Smooth muscle cell (in vitro differentiated cells): ENCODE data around the gene KCNC4. TPM values are rescaled to one million over a fixed set of nuclear protein-coding genes. Genes with fewer than 3 reads are reported as not detected.

Experiments used
- DNase-seq: peaks from one replicate; lab custom pipeline; 2025; ENCODE audit not compliant: unreplicated experiment; lab: John Stamatoyannopoulos, UW
- H2AFZ ChIP-seq: fragments of 200-600 bp; sonication (generic); 2 replicates; pipeline ENCODE4 v1.6.0; 2016; ENCODE audit warnings: antibody characterized with exemption, low read depth, mild to moderate bottlenecking
- H3F3A ChIP-seq: fragments of 200-600 bp; sonication (generic); 2 replicates; pipeline ENCODE4 v1.6.0; 2017; ENCODE audit warnings: antibody characterized with exemption, low read depth
- H3K27ac ChIP-seq: fragments of 200-600 bp; sonication (generic); 2 replicates; pipeline ENCODE4 v1.5.1; 2016; ENCODE audit warnings: low read depth, mild to moderate bottlenecking
- H3K27me3 ChIP-seq: fragments of 200-600 bp; sonication (generic); 2 replicates; pipeline ENCODE4 v1.6.1; 2016; ENCODE audit warnings: low read depth, mild to moderate bottlenecking
- H3K36me3 ChIP-seq: fragments of 200-600 bp; sonication (generic); 2 replicates; pipeline ENCODE4 v1.5.1; 2016; ENCODE audit warnings: low read depth
- H3K4me1 ChIP-seq: fragments of 200-600 bp; sonication (generic); 2 replicates; pipeline ENCODE4 v1.5.1; 2016; ENCODE audit warnings: low read depth
- H3K4me2 ChIP-seq: fragments of 200-600 bp; sonication (generic); 2 replicates; pipeline ENCODE4 v1.6.0; 2016; ENCODE audit warnings: mild to moderate bottlenecking
- H3K4me3 ChIP-seq: fragments of 200-600 bp; sonication (generic); 2 replicates; pipeline ENCODE4 v1.5.1; 2016; ENCODE audit warnings: mild to moderate bottlenecking
- H3K79me2 ChIP-seq: fragments of 200-600 bp; sonication (generic); 2 replicates; pipeline ENCODE4 v1.6.0; 2016; ENCODE audit warnings: low read depth, mild to moderate bottlenecking
- H3K9ac ChIP-seq: fragments of 200-600 bp; sonication (generic); 2 replicates; pipeline ENCODE4 v1.6.0; 2016; ENCODE audit warnings: low read depth
- H3K9me3 ChIP-seq: fragments of 200-600 bp; sonication (generic); replicated peaks from 2 replicates; pipeline ENCODE4 v1.5.1; 2016; ENCODE audit warnings: low read depth
- H4K20me1 ChIP-seq: fragments of 200-600 bp; sonication (generic); 2 replicates; pipeline ENCODE4 v1.6.0; 2016; ENCODE audit warnings: low read depth
- WGBS: methylation state at CpG from one replicate; pipeline ENCODE4 v1.1.7; 2016; ENCODE audit warnings: low lambda C conversion rate; 5-methylcytosine and 5-hydroxymethylcytosine counted together
- polyA plus RNA-seq: library from polyadenylated mRNA; unstranded; fragments of >200 nt; fragmentation: Nextera tagmentation; extraction: Ambion mirVana; gene quantifications from 2 replicates; pipeline ENCODE4 v1.2.1, GENCODE V29; 2016
- total RNA-seq: library from RNA; depleted of rRNA; stranded (reverse); fragments of >200 nt; gene quantifications from 2 replicates; pipeline ENCODE4 v1.2.3, GENCODE V29; 2014
- TF ChIP-seq, protein P1 (sequence below): fragments of 200-600 bp; sonication (generic); IDR thresholded peaks from 2 replicates; pipeline ENCODE4 v1.5.1; 2017; ENCODE audit warnings: borderline replicate concordance, mild to moderate bottlenecking, antibody characterized with exemption; ENCODE audit not compliant: insufficient read depth, poor library complexity, severe bottlenecking

Gene KCNC4
- total and polyA plus RNA-seq, 2 experiments from 2014 or later = 2.0 to 6.0 TPM

- no peaks in the 10 kb centered on the region for H3K4me1 ChIP-seq
- H3K79me2 ChIP-seq = no peaks in the 10 kb centered on the region
- no peak overlapping the region for H3K9ac ChIP-seq
- no peaks in the 10 kb centered on the region for H3K27me3 ChIP-seq
- WGBS = 80% methylated on average over 5 of the region's 5 CpGs
- H4K20me1 ChIP-seq = peaks cover 82% of the 10 kb centered on the region
- no peaks in the 10 kb centered on the region for H3K36me3 ChIP-seq
- H2AFZ ChIP-seq = no peak overlapping the region
- TF ChIP-seq, protein P1, sequence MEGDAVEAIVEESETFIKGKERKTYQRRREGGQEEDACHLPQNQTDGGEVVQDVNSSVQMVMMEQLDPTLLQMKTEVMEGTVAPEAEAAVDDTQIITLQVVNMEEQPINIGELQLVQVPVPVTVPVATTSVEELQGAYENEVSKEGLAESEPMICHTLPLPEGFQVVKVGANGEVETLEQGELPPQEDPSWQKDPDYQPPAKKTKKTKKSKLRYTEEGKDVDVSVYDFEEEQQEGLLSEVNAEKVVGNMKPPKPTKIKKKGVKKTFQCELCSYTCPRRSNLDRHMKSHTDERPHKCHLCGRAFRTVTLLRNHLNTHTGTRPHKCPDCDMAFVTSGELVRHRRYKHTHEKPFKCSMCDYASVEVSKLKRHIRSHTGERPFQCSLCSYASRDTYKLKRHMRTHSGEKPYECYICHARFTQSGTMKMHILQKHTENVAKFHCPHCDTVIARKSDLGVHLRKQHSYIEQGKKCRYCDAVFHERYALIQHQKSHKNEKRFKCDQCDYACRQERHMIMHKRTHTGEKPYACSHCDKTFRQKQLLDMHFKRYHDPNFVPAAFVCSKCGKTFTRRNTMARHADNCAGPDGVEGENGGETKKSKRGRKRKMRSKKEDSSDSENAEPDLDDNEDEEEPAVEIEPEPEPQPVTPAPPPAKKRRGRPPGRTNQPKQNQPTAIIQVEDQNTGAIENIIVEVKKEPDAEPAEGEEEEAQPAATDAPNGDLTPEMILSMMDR = no peak
- no peaks in the 10 kb centered on the region for H3K9me3 ChIP-seq
- DNase-seq = no peak
- no peak overlapping the region for H3K27ac ChIP-seq
- H3F3A ChIP-seq = no peaks in the 10 kb centered on the region
- no peak overlapping the region for H3K4me3 ChIP-seq
- no peak overlapping the region for H3K4me2 ChIP-seq
Measured at GRCh38 chr1:110218137-110218536, 8.0 kb downstream of the KCNC4 start.

DNA sequence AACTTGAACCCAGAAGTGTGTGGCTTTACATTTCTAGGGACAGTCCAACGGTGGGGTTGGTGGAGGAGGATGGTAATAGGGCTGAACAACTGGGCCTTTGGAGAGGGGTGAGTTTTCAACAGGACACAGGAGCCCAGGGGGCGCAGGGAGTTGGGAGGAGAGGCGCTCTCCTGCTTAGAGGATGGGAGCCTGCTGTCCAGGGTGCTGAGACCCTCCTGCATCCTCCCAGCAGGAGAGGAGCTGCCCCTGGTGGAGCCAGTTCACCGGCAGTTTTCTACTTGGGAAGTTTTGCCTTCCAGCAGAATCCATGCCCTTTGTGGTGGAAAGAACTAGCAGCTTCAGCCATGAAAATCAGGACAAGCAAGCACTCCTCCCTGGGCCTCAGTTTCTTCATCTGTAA, 8.6 kb downstream of the KCNC4 start:
- no peak overlapping the region for H3K9ac ChIP-seq
- H4K20me1 ChIP-seq = peaks cover 76% of the 10 kb centered on the region
- H3K4me1 ChIP-seq = no peaks in the 10 kb centered on the region
- TF ChIP-seq, protein P1 = no peak
- no peak overlapping the region for H2AFZ ChIP-seq
- no peak overlapping the region for H3K27ac ChIP-seq
- no peaks in the 10 kb centered on the region for H3K27me3 ChIP-seq
- DNase-seq = no peak
- H3K4me2 ChIP-seq = no peak overlapping the region
- no peak overlapping the region for H3K4me3 ChIP-seq
- no peaks in the 10 kb centered on the region for H3K36me3 ChIP-seq
- 74% methylated on average over 4 of the region's 4 CpGs for WGBS
- no peaks in the 10 kb centered on the region for H3K79me2 ChIP-seq
- H3F3A ChIP-seq = no peaks in the 10 kb centered on the region
- no peaks in the 10 kb centered on the region for H3K9me3 ChIP-seq

DNA sequence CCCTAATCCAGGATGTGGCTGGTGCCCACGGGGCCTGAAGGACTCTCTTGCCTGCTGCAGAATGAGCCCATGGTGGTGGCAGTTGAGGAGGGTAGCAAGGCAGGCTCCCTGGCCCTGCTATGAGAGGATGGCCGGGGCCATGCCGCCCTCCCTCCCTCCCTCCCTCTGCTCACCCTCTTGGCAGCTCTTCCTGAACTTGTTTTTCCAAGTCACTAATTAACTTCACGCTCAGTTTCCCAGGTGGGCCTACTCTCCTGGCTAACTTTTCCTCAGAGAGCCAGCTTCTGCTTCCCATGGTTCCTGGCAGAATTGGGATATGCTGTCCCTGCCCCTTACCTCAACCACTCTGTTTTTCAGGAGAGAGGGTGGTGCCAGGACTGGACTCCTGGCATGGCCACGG, 10.2 kb downstream of the KCNC4 start:
- no peak for DNase-seq
- H3F3A ChIP-seq = no peaks in the 10 kb centered on the region
- no peak overlapping the region for H3K4me2 ChIP-seq
- H3K4me1 ChIP-seq = no peaks in the 10 kb centered on the region
- no peaks in the 10 kb centered on the region for H3K27me3 ChIP-seq
- no peaks in the 10 kb centered on the region for H3K36me3 ChIP-seq
- H4K20me1 ChIP-seq = peaks cover 60% of the 10 kb centered on the region
- no peaks in the 10 kb centered on the region for H3K9me3 ChIP-seq
- H3K4me3 ChIP-seq = no peak overlapping the region
- H3K27ac ChIP-seq = no peak overlapping the region
- no peak overlapping the region for H3K9ac ChIP-seq
- TF ChIP-seq, protein P1 = no peak
- 94% methylated on average over 3 of the region's 5 CpGs for WGBS
- no peak overlapping the region for H2AFZ ChIP-seq
- no peaks in the 10 kb centered on the region for H3K79me2 ChIP-seq

DNA sequence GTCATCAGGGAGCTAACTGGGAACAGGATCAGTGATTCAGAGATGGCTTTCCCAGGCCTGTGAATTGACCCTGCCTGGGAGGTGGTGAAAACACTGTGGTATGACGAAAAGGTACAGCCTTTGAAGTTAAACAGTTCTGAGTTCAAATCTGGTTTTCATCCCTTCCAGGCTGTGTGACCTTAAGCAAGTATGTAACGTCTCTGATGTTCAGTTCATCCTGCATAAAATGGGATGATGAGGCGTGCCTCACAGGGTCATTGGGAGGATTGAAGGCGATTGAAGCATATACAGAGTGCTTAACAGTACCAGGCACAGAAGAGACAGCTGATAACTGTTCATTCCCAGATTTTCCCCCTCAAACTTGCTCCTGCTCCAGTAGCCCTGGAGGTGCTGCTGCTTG, 11.0 kb downstream of the KCNC4 start:
- Histone ChIP-seq H3K79me2 (no peaks in the 10 kb centered on the region), H3F3A (no peaks in the 10 kb centered on the region), H3K9me3 (no peaks in the 10 kb centered on the region), H3K4me1 (no peaks in the 10 kb centered on the region), H3K4me2 (no peak overlapping the region), H2AFZ (no peak overlapping the region), H3K9ac (no peak overlapping the region), H3K27ac (no peak overlapping the region), H4K20me1 (peaks cover 52% of the 10 kb centered on the region), H3K36me3 (no peaks in the 10 kb centered on the region), H3K4me3 (no peak overlapping the region), H3K27me3 (no peaks in the 10 kb centered on the region)
- TF ChIP-seq, protein P1 = no peak
- WGBS = 91% methylated on average over 4 of the region's 4 CpGs
- DNase-seq = no peak
